ENCODE measurements around the gene ATP5ME.

DNA sequence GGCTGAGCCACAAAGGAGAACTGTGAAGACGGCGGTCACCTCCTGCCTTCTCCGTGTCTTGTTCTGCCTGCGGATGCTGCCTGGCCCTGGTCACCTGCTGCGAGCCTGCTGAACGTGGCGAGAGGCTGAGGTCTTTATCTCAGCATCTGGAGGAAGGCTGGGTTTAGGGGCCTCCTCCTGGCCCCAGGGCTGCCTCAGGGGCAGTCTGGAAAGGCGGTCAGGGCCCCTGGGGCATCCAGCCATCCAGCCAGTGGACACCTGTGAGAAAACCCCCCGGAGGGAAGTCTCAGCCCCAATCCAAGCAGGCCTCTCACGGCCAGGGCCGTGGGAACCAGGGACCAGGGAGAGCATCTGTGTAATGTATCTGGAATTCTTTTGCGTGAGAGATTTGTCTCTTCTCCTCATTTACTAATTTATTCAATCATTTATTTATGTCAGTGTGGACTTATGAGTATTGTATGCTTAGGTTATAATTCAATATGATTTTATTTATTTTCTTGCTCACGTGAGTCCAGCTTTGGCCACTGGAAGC lies 37.4 kb downstream of the ATP5ME start:
- TF ChIP-seq, protein P1, sequence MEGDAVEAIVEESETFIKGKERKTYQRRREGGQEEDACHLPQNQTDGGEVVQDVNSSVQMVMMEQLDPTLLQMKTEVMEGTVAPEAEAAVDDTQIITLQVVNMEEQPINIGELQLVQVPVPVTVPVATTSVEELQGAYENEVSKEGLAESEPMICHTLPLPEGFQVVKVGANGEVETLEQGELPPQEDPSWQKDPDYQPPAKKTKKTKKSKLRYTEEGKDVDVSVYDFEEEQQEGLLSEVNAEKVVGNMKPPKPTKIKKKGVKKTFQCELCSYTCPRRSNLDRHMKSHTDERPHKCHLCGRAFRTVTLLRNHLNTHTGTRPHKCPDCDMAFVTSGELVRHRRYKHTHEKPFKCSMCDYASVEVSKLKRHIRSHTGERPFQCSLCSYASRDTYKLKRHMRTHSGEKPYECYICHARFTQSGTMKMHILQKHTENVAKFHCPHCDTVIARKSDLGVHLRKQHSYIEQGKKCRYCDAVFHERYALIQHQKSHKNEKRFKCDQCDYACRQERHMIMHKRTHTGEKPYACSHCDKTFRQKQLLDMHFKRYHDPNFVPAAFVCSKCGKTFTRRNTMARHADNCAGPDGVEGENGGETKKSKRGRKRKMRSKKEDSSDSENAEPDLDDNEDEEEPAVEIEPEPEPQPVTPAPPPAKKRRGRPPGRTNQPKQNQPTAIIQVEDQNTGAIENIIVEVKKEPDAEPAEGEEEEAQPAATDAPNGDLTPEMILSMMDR (IDR thresholded peaks at IDR 0.05; ENCODE audit: low read length): no peak
- no peak for TF ChIP-seq EZH2 (IDR thresholded peaks at IDR 0.05; ENCODE audit: borderline replicate concordance, low read length)

Measured in OCI-LY1 (cell line).